SK-MEL-5 (cell line): Measurements from ENCODE around the gene MEIS3. TPM values are rescaled to one million over a fixed set of nuclear protein-coding genes. Genes with fewer than 3 reads are reported as not detected.

Experiments
- DNase-seq: peaks from one replicate; pipeline ENCODE4 v3.0.0-alpha.2; 2016; ENCODE audit warnings: low read depth, low spot score
- in situ Hi-C: cut with HindIII; loops from 2 replicates; pipeline ENCODE4 v1.10.0; 2016; ENCODE audit warnings: low sequenced_read_pairs, high pct_unique_total_duplicates, low pct_unique_long_range_greater_than_20kb
- total RNA-seq: library from RNA; depleted of rRNA; stranded (reverse); fragments of >200 nt; shearing (Covaris generic); gene quantifications from 2 replicates; pipeline ENCODE4 v1.2.3, GENCODE V29; 2014; rRNA removed

Gene MEIS3
- total RNA-seq, 1 experiment from 2014 or later = 20.0 TPM

GRCh38 chr19:47353307-47353712, 66.0 kb downstream of the MEIS3 start:
- DNase-seq = no peak
- in situ Hi-C loops = no loop called here

Other genes with a start within 250 kb of the MEIS3 start
- 45.9 and 51.2 TPM in 2 replicates for gene BBC3, start 188.3 kb downstream of the MEIS3 start, total RNA-seq
- gene CCDC9, start 163.0 kb downstream of the MEIS3 start, total RNA-seq = 2.5 and 5.0 TPM in 2 replicates
- gene INAFM1, start 144.6 kb downstream of the MEIS3 start, total RNA-seq = 0.45 and 0.69 TPM in 2 replicates
- 0.16 TPM in 1 of 2 replicates, not detected in the other for gene C5AR1, start 109.7 kb downstream of the MEIS3 start, total RNA-seq
- not detected in 2 replicates for gene C5AR2, start 87.4 kb downstream of the MEIS3 start, total RNA-seq
- gene DHX34, start 70.2 kb downstream of the MEIS3 start, total RNA-seq = 10.0 and 12.6 TPM in 2 replicates
- 1.2 and 1.7 TPM in 2 replicates for gene SLC8A2, start 52.4 kb upstream of the MEIS3 start, total RNA-seq
- 6.9 and 14.6 TPM in 2 replicates for gene KPTN, start 64.7 kb upstream of the MEIS3 start, total RNA-seq
- 126 and 147 TPM in 2 replicates for gene NAPA, start 95.5 kb upstream of the MEIS3 start, total RNA-seq
- not detected in 2 replicates for gene ZNF541, start 153.6 kb upstream of the MEIS3 start, total RNA-seq
- 2.2 and 3.8 TPM in 2 replicates for gene BICRA, start 189.6 kb upstream of the MEIS3 start, total RNA-seq